OCI-LY1 (cell line): ENCODE results near the gene SUGCT.

Source experiments
- H2AFZ ChIP-seq: fragments of 200-600 bp; sonication (generic), shearing (Covaris generic); 2 replicates; pipeline ENCODE4 v1.6.0; 2014; ENCODE audit warnings: antibody characterized with exemption, mild to moderate bottlenecking, low read length
- H3F3A ChIP-seq: fragments of 200-600 bp; sonication (generic), shearing (Covaris generic); 2 replicates; pipeline ENCODE4 v1.6.0; 2014; ENCODE audit warnings: mild to moderate bottlenecking, antibody characterized with exemption, low read length, moderate library complexity; ENCODE audit not compliant: insufficient read depth
- H3K27ac ChIP-seq: fragments of 200-600 bp; sonication (generic); 2 replicates; pipeline ENCODE4 v1.5.1; 2014; ENCODE audit warnings: low read length, mixed run types, mild to moderate bottlenecking, low read depth; ENCODE audit not compliant: poor library complexity, severe bottlenecking
- H3K27me3 ChIP-seq: fragments of 200-600 bp; sonication (generic); 2 replicates; pipeline ENCODE4 v1.6.0; 2014; ENCODE audit warnings: antibody characterized with exemption, mild to moderate bottlenecking, low read length, moderate library complexity; ENCODE audit not compliant: insufficient read depth
- H3K36me3 ChIP-seq: fragments of 200-600 bp; sonication (generic); 2 replicates; pipeline ENCODE4 v1.6.1; 2014; ENCODE audit warnings: mild to moderate bottlenecking, antibody characterized with exemption, low read length, moderate library complexity, mixed read lengths; ENCODE audit not compliant: insufficient read depth
- H3K4me1 ChIP-seq: fragments of 200-600 bp; sonication (generic); 2 replicates; pipeline ENCODE4 v1.5.1; 2014; ENCODE audit warnings: mild to moderate bottlenecking, low read length, moderate library complexity; ENCODE audit not compliant: insufficient read depth, severe bottlenecking
- H3K4me2 ChIP-seq: fragments of 200-600 bp; sonication (generic), shearing (Covaris generic); 2 replicates; pipeline ENCODE4 v1.6.1; 2014; ENCODE audit warnings: low read length
- H3K4me3 ChIP-seq: fragments of 200-600 bp; sonication (generic); 2 replicates; pipeline ENCODE4 v1.5.1; 2014; ENCODE audit warnings: low read length, low read depth, mild to moderate bottlenecking, mixed read lengths; ENCODE audit not compliant: poor library complexity, severe bottlenecking
- H3K79me2 ChIP-seq: fragments of 200-600 bp; shearing (Covaris generic); 2 replicates; pipeline ENCODE4 v1.6.1; 2016; ENCODE audit warnings: mixed run types, low read length, mixed read lengths; ENCODE audit not compliant: insufficient read depth
- H3K9ac ChIP-seq: fragments of 200-600 bp; sonication (generic), shearing (Covaris generic); 2 replicates; pipeline ENCODE4 v1.6.1; 2014; ENCODE audit warnings: mild to moderate bottlenecking, low read length, mixed read lengths
- H3K9me2 ChIP-seq: fragments of 200-600 bp; sonication (generic), shearing (Covaris generic); 2 replicates; pipeline ENCODE4 v1.6.1; 2014; ENCODE audit warnings: low read depth, mild to moderate bottlenecking, low read length, mixed read lengths
- H3K9me3 ChIP-seq: fragments of 200-600 bp; shearing (Covaris generic); 2 replicates; pipeline ENCODE4 v1.6.1; 2014; ENCODE audit warnings: low read length, mixed read lengths
- H4K20me1 ChIP-seq: fragments of 200-600 bp; sonication (generic), shearing (Covaris generic); 2 replicates; pipeline ENCODE4 v1.6.0; 2016; ENCODE audit warnings: mild to moderate bottlenecking, low read length; ENCODE audit not compliant: insufficient read depth
- EZH2 ChIP-seq: fragments of 200-600 bp; sonication (generic), shearing (Covaris generic); IDR thresholded peaks from 2 replicates; pipeline ENCODE4 v1.8.0; 2017; ENCODE audit warnings: borderline replicate concordance, mixed run types, mild to moderate bottlenecking, antibody characterized with exemption, low read length, moderate library complexity, mixed read lengths
- TF ChIP-seq, protein P1 (sequence below): fragments of 200-600 bp; sonication (generic), shearing (Covaris generic); IDR thresholded peaks from 2 replicates; pipeline ENCODE4 v1.5.1; 2017; ENCODE audit warnings: mild to moderate bottlenecking, antibody characterized with exemption, low read length, moderate library complexity, mixed read lengths

SUGCT gene

GRCh38 chr7:40288827-40289226 is 154.0 kb downstream of the SUGCT start:
- Histone ChIP-seq H3K27ac (no peak overlapping the region), H3K4me2 (no peak overlapping the region), H3K9me3 (no peaks in the 10 kb centered on the region), H3K27me3 (no peaks in the 10 kb centered on the region), H3K4me3 (no peak overlapping the region), H3F3A (no peaks in the 10 kb centered on the region), H3K9me2 (no peaks in the 10 kb centered on the region), H3K4me1 (no peaks in the 10 kb centered on the region), H3K79me2 (no peaks in the 10 kb centered on the region), H3K9ac (no peak overlapping the region), H3K36me3 (no peaks in the 10 kb centered on the region), H2AFZ (no peak overlapping the region), H4K20me1 (no peaks in the 10 kb centered on the region)
- no peak for TF ChIP-seq EZH2
- TF ChIP-seq, protein P1, sequence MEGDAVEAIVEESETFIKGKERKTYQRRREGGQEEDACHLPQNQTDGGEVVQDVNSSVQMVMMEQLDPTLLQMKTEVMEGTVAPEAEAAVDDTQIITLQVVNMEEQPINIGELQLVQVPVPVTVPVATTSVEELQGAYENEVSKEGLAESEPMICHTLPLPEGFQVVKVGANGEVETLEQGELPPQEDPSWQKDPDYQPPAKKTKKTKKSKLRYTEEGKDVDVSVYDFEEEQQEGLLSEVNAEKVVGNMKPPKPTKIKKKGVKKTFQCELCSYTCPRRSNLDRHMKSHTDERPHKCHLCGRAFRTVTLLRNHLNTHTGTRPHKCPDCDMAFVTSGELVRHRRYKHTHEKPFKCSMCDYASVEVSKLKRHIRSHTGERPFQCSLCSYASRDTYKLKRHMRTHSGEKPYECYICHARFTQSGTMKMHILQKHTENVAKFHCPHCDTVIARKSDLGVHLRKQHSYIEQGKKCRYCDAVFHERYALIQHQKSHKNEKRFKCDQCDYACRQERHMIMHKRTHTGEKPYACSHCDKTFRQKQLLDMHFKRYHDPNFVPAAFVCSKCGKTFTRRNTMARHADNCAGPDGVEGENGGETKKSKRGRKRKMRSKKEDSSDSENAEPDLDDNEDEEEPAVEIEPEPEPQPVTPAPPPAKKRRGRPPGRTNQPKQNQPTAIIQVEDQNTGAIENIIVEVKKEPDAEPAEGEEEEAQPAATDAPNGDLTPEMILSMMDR, result no peak

- no peaks in the 10 kb centered on the region for H3K9me2 ChIP-seq
- TF ChIP-seq, protein P1, result no peak
- TF ChIP-seq EZH2, result no peak
- no peak overlapping the region for H3K4me3 ChIP-seq
- no peaks in the 10 kb centered on the region for H3K79me2 ChIP-seq
- 0 out of 2 replicates have a peak, but pooled peaks cover 3% of the 10 kb centered on the region for H3K27me3 ChIP-seq
- no peaks in the 10 kb centered on the region for H4K20me1 ChIP-seq
- H3K36me3 ChIP-seq, result no peaks in the 10 kb centered on the region
- no peaks in the 10 kb centered on the region for H3F3A ChIP-seq
- no peaks in the 10 kb centered on the region for H3K4me1 ChIP-seq
- H3K9me3 ChIP-seq, result no peaks in the 10 kb centered on the region
- no peak overlapping the region for H3K27ac ChIP-seq
- no peak overlapping the region for H2AFZ ChIP-seq
- H3K9ac ChIP-seq, result no peak overlapping the region
- H3K4me2 ChIP-seq, result no peak overlapping the region
Measured at GRCh38 chr7:40297741-40298311, 163.0 kb downstream of the SUGCT start.

GRCh38 chr7:40298421-40298820 is 163.6 kb downstream of the SUGCT start:
- H3K79me2 ChIP-seq, result no peaks in the 10 kb centered on the region
- 0 out of 2 replicates have a peak, but pooled peaks cover 3% of the 10 kb centered on the region for H3K27me3 ChIP-seq
- no peaks in the 10 kb centered on the region for H4K20me1 ChIP-seq
- no peaks in the 10 kb centered on the region for H3K9me3 ChIP-seq
- no peaks in the 10 kb centered on the region for H3K9me2 ChIP-seq
- no peaks in the 10 kb centered on the region for H3K4me1 ChIP-seq
- no peak overlapping the region for H3K4me3 ChIP-seq
- H3F3A ChIP-seq, result no peaks in the 10 kb centered on the region
- no peak overlapping the region for H2AFZ ChIP-seq
- no peak overlapping the region for H3K4me2 ChIP-seq
- no peak overlapping the region for H3K27ac ChIP-seq
- H3K9ac ChIP-seq, result no peak overlapping the region
- H3K36me3 ChIP-seq, result no peaks in the 10 kb centered on the region
- TF ChIP-seq EZH2, result no peak
- TF ChIP-seq, protein P1, result no peak
